Eye (tissue), 1 donor: ENCODE results near the gene CENPP.

Source experiments
- DNase-seq: peaks from one replicate; pipeline ENCODE4 v3.0.0-alpha.2; 2015

The CENPP gene

GRCh38 chr9:92603100-92603499, 277.3 kb downstream of the CENPP start:
- DNase-seq = no peak

DNA sequence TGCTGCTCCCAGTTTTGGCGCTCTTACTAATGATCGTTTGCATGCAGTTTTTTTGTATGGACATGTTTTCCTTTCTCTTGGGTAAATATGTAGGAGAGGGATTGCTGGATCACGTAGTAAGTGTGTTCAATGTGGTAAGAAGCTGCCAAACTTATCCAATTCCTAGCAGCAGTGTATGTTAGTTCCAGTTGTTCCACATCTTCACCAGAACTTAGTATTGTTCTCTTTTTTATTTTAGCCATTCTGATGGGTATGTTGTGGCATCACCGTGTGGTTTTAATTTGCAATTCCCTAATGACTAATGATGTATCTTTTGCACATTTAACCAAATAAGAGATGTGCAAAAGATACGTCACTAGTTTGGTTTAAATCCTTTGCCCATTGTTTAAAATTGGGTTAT, 278.2 kb downstream of the CENPP start:
- no peak for DNase-seq

- DNase-seq = no peak
Observed at GRCh38 chr9:92605224-92605623, 279.5 kb downstream of the CENPP start.

DNA sequence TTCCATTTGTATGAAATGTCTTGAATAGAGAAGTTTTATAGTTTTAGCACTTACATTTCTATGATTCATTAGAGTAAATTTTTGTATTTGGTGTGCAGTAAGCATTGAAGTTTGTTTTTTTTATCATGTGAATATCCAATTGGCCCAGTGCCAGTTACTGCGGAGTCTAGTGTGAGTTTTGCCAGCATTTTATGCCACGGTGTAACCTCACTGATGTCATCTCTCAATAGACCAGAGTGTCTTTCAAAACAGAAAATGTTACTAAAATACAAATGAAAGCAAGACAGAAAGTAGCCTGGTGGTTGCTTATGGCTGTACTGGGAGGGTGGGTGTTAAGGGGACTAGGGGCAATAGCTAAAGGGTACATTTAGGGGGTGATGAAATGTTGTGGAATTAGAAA, 281.3 kb downstream of the CENPP start:
- no peak for DNase-seq

- DNase-seq = peak; percentile 83
Observed at GRCh38 chr9:92607773-92608172, 282.0 kb downstream of the CENPP start.

GRCh38 chr9:92608241-92608908, 282.6 kb downstream of the CENPP start:
- DNase-seq = no peak

DNA sequence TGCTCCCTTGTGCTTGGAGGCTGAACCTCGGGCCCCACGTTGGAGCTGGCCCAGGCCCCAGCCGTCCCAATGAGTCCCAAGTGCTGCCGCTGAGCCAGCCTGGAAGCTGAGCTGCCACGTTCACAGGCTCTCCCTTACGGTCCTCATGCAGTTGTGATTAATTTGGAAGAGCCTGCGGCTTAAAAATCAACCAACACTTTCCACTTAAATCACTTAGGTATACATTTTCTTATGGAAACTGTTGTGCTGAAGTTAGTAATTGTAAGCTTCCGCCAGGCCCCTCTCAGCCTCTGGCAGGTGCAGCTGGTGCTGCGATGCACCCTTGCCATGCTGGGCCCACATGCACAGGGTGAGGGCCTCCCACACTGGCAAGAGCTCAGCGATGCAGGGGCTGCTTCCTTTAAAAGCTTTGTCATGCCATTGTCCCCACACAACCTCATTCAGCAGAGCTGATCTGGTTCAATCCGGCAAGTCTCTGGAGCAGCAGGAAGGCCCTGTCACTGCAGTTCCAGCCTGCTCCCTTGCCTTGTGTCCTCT, 283.2 kb downstream of the CENPP start:
- DNase-seq = peak; percentile 57

- DNase-seq = no peak
Observed at GRCh38 chr9:92610470-92611420, 285.0 kb downstream of the CENPP start.

- no peak for DNase-seq
Observed at GRCh38 chr9:92611621-92612285, 286.0 kb downstream of the CENPP start.

DNA sequence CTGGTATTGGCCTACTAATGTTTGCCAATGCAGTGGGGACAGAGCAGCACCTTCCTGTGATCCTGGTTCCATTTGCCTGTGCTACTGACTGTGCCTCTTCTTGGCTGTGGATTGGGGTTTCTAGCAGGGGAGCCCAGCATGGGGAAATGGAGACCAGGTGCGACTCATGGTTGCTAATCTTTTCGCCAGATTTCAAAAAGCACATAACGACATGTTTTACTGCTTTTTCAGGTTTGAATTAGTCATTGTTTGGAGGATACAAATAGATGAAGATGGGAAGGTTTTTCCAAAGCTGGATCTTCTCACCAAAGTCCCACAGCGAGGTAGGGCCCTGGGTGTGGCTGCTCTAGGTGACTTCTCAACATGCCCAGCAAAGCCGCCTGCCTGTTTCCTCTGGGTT, 286.5 kb downstream of the CENPP start:
- no peak for DNase-seq

DNA sequence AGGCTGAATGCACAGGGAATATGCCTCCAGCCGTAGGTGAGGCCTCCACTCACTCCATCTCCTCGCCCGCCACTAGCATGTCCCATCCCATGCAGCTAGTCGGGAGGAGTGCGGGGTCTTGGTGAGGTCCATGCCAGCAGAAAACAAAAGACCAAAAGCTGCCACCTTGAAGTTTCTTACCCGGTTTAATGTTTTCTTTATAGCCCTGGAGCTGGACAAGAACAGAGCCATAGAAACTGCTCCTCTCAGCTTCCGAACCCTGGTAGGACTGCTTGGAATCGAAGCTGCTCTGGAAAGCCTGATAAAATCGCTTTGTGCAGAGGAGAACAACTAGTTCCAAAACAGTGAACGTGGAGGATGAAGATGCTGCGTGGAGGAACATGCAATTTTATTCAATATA, 287.1 kb downstream of the CENPP start:
- no peak for DNase-seq

DNA sequence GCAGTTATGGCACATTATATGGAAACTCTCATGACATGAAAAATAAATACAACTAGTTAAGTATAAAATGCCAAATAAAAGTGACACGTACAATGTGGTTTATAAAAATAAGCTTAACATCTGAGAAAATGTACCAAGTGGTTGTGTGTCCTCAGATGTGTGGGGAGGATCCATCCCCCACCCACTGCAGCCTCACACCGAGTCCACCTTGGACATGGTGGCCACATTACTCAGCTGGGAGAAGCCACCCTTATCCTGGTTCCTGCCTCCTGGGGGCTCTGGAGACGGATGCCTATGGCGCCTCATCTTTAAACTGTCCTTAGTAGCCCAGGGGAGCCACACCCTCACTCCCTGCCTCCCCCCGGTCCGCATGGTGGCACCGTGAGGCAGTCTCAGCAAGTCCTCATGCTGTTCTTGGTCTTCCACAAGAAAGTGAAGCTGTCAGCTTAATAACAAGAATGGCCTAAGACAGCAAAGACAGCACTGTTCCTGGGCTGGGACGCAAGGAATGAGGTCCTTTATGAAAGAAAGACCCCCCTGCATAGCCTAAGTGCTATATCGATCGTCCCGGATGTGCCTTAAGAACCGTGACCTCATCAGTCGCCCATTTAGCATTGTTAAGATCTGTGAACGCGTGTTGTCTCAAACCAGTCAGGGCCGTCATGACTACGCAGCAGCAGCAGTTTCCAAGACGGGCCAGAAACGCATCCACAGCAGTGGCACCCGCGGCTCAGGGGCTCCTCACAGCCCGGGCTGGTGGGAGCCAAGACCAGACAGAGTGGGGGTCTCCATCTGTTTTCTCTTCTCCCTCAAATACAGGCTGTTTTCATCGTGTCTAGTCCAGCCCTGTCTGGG, 287.7 kb downstream of the CENPP start:
- no peak for DNase-seq

- DNase-seq = no peak
Observed at GRCh38 chr9:92614123-92614510, 288.4 kb downstream of the CENPP start.

GRCh38 chr9:92614763-92615461, 289.2 kb downstream of the CENPP start:
- DNase-seq = no peak

GRCh38 chr9:92615790-92616189, 290.0 kb downstream of the CENPP start:
- no peak for DNase-seq

GRCh38 chr9:92616199-92616641, 290.5 kb downstream of the CENPP start:
- DNase-seq = peak; percentile 52

- no peak for DNase-seq
Observed at GRCh38 chr9:92616655-92617111, 290.9 kb downstream of the CENPP start.

DNA sequence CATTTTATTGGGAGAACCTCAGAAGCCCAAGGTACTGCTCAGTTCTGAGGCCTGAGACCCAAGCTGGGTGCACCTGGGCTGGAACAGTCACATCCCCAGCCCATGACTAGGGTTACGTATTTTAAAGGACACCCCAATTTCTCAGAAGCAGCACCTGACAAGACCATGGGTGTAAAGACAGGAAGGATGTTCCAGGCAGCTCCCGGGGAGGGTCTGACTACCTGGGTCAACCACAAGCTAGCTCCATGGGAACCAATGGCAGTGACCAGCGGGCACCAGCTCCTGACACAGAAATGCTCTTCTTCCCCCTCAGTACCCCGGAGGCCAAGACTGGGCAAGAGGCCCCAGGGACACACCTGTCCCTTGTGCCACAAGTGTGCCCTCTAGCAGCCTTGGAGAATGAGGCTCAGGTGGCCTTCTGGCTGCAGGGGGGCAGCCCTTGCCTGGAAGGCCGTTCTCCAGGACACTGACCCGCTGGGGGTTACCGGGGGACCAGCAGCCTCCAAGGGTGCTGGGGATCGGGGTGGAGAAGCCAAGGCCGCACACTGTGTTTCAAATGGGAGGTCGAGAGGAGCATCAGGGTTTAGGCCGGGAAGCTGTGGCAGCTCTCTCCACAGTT, 291.6 kb downstream of the CENPP start:
- no peak for DNase-seq

DNA sequence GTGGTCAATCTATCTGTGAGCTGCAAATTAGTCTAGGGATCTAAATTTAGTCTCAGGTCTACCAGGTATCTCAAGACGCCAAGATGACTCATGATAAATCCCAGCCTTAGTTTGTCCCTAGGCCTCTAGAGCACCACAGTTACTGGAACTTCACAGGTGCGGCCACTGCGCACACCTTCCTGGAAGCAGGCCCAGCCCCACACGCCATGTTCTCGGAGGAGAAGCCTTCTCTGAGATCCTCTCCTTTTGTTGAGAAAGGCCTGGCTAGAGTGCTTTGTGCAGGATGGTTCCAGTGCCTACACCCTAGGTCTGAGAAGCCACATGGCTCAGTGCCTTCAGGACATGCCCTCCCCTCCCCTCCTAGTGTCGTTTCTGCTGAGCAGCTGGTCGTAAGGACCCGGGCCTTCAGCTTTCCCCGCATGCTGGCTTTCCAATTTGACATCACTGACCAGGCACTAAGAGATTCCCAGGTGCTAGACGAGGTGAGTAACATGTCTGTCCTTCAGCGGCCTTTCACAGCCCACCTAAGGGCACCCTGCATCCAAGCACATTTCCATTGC, 292.3 kb downstream of the CENPP start:
- no peak for DNase-seq

GRCh38 chr9:92618633-92619225, 293.0 kb downstream of the CENPP start:
- DNase-seq = no peak
